Myocyte (in vitro differentiated cells): Measurements from ENCODE around the gene ADAP1. TPM values are rescaled to one million over a fixed set of nuclear protein-coding genes. Genes with fewer than 3 reads are reported as not detected.
"Not testable (repeated sequence)": the region's sequence is repeated elsewhere in the genome, so short reads cannot be mapped to it uniquely, and the experiment has no call there.

Experiments used
- DNase-seq: peaks from one replicate; pipeline ENCODE4 v3.0.0-alpha.2; 2012; ENCODE audit warnings: low read depth
- total RNA-seq: library from RNA; depleted of rRNA; stranded (reverse); fragments of >200 nt; gene quantifications from 2 replicates; pipeline ENCODE4 v1.2.3, GENCODE V29; 2014

The ADAP1 gene
- total RNA-seq, 1 donor from 2014 or later: 0.56 TPM

DNA sequence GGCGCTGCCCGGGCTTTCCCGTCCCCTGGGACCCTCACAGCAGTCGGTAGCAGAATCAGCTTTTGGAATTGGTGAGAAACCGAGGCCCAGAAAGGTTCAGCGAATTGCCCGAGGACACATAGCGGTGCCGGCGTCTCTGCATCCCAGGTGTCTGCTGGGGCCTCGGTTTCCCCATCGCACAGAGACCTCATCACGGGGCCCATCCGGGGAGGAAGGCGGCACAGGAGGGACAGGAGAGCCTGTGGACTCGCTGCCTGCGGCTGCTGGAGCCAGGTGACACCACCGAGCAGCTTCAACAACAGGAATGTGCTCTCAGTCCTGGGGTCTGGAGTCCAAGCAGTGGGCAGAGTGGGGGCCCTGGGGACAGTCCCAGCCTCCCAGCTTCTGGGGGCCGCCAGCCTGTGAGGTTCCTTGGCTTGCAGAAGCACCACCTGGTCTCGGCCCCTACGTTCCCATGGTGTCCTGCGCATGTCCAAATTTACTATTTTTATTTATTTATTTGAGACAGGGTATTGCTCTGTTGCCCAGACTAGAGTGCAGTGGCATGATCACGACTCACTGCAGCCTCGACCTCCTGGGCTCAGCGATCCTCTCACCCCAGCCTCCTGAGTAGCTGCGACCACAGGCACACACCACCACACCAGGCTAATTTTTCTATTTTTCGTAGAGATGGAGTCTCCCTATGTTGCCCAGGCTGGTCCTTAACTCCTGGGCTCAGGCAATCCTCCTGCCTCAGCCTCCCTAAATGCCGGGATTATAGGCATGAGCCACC lies 21.4 kb upstream of the ADAP1 start:
- no peak for DNase-seq

DNA sequence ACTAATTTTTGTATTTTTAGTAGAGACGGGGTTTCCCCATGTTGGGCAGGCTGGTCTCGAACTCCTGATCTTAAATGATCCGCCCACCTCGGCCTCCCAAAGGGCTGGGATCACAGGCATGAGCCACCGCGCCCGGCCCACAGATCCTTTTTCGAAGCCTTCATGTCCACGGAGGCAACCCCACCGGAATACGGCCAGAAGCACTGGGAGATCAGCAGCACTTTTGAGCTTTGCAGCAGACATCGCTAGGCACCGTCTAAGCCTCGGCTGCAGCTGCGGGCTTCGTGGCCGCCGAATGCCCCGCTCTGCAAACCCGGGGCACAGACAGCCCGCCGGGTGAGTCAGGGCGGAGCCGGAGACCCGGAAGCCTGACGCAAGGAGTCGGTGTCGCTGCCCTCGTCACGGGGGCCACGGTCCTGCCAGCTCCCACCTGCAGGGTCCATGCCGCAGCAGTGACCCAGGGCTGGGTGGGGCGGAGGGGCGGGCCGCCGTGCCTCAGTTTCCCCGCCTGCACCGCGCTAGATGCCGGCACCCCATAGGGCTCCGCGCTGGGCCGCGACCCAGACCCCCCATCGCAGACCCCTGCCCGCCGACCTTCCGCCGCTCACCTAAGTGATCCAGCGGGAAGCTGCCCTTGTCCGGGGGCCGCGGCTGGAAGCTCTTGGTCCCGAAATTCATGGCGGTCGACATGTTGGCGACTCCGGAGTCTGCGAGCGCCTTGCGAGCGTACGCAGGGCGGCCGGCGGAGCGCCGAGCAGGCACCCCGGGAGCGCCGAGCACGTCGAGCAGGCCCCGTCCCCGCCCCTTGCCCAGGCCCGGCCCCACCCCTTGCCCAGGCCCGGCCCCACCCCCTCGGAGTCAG lies 20.6 kb upstream of the ADAP1 start, which contains the start of gene COX19:
TSS of gene COX19 (minus strand) at position 730 of the 862 bp plus-strand sequence. CDS start at position 690, 40 bp downstream.
- DNase-seq: peak; percentile 91

- DNase-seq: no peak
Observed at GRCh38 chr7:974172-974571, 19.7 kb upstream of the ADAP1 start.

DNA sequence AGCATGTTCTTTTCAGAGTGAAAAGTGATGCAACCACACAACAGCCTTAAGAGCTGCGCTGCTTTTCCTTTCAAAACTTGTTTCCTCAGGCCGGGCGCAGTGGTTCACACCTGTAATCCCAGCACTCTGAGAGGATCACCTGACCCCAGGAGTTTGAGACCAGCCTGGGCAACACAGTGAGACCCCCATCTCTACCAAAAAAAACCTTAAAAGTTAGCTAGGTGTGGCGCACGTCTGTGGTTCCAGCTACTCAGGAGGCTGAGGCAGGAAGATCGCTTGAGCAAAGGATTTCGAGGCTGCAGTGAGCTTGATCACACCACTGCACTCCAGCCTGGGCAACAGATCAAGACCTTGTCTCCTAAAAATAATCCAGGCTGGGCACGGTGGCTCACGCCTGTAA lies 18.8 kb upstream of the ADAP1 start:
- no peak for DNase-seq

- no peak for DNase-seq
Observed at GRCh38 chr7:972676-973309, 18.3 kb upstream of the ADAP1 start.

DNA sequence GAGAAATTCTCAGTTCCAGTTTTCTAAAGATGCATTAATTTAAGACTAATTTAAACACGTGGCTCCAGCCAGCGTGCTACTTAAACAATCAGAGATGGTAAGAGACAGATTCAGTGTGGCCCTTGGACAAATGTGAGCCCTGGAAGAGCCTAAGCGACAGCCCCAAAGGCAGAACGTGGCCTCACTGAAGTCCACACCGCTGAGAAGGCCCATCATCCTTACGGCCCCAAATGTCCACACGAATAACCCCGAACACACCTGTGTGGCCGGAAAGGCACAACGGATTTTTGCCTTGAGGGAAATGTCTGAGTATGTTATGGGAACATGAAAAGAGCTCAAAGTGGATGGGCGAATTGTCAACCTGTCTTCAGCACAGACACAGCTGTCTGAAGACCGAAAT lies 17.6 kb upstream of the ADAP1 start:
- no peak for DNase-seq

DNA sequence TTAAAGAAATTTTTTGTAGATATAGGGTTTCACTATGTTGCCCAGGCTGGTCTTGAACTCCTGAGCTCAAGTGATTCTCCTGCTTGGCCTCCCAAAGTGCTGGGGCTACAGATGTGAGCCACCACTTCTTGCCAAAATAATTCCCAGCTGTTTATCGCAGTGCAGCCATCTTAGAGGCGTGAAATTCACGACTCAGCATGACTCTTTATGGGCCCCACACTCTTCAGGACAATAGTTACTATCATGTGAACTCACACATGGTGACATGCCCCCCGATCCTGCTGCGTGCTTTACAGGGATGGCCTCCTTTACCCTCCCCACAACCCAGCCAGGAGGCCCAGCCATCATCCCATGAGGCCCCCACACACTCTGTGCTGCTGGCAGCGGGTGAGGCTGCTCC lies 16.3 kb upstream of the ADAP1 start:
- DNase-seq: no peak

DNA sequence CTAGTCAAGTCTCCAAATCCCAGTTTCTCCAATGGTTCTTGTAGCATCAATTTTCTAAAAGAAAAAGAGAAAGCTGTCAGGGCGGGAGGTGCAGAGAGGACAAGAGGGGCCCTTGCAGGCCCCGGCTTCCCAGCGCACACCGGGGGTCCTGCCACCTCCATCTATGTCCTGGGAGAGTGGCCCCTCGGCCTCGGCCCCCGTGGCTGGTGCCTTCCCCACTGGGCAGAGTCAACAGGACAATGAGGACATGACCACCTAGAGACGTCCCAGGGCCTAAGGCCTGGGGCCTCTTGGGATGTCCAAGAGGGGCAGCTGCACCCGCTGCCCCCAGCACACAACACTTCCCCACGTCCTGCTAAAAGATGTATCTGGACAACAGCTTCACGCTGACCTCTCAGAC lies 14.9 kb upstream of the ADAP1 start:
- DNase-seq: no peak

- DNase-seq: no peak
Observed at GRCh38 chr7:968205-969105, 14.0 kb upstream of the ADAP1 start.

DNA sequence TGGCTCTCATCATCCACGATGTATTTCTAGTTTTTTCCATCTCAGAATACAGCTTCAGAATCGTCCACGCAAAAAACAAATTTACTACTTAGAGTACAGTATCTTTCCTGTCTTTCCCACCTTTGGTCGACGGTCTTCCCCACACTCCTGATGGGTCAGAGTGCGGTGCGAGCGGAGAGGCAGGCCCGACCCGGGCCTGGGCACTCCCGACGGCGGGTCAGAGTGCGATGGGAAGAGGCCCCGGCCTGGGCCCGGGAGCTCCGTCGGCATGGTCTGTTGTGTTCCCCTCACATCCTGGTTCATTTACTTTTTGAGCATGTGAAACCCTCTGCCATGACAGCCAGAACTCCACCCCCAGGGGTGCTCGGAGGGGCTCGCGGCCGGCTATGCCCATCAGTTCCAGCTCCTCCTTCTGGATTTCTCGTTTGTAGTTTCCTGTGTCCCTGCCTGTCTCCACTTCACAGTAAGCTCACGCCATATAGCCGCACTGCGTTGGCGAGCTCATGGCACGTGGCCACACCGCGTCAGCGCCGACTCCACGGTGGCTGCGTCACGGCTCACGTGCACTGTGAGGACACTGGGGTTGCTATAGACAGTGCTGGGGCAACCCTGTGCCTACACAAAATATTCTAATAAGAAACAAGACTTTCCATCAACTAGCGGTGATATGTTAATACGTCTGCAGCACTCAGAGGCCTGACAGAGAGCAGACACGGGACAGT lies 13.0 kb upstream of the ADAP1 start:
- no peak for DNase-seq

DNA sequence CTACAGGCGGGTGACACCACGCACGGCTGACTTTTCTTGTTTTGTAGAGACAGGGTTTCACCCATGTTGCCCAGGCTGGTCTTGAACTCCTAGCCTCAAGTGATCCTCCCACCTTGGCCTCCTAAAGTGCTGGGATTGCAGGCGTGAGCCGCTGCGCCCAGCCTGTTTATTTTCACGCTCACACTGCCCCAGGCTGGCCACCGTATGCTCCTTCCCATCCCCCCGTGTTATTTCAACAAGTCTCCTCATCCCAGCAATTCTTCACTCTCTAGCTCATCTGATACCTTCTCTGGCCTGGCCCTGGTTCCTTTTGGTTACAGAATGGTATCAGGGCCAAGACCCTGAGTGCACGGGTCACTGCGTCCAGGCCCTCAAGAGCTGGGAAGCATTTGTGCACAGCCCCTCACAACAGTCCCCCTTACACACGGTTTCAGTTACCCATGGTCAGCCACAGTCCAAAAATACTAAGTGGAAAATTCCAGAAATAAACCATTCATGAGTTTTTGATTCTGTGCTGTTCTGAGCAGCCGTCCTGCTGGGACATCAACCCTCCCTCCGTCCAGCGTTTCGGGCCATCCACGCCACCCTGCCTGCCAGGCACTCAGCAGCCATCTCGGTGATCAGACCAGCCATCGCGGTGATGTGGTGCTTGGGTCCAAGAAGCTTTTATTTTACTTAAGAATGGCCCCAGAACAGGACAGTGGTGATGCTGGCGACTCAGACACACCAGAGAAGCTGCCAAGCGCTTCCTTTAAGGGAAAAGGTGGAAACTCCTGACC lies 12.0 kb upstream of the ADAP1 start:
- no peak for DNase-seq

- peak; percentile 96 for DNase-seq
Observed at GRCh38 chr7:964401-965231, 10.1 kb upstream of the ADAP1 start.

GRCh38 chr7:963236-964078 lies 9.0 kb upstream of the ADAP1 start:
- no peak for DNase-seq

DNA sequence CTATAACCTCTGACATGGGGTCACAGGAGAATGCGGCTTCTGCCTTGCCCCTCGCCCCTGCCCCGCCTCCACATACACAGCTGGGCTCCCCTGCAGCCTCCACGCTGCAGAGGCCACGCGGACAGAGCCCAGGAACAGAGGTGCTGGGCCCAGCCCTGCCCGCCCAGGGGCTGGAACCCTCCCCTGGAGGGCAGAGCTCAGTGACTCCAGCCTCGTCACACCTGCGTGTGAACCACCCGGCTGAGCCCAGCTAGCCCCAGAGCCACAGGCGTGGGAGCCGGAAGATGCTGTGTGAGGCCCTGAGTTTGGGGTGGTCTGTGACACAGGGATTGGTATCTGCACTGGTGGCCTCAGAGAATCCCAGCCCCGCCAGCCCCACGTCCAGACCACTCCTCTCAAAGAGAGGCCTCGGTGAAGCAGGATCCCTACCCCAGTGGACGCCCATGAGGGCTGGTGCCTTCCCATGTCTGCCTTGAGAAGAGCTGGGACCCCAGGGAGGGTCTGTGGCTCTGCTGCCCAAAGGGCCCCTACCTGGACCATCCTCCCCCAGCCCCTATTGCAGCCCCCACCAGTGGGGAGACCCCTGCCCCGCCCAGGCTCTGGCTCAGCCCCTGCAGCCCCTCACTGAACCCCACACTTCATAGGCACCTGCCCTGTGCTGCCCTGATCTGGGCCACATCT lies 8.1 kb upstream of the ADAP1 start:
- DNase-seq: no peak

DNA sequence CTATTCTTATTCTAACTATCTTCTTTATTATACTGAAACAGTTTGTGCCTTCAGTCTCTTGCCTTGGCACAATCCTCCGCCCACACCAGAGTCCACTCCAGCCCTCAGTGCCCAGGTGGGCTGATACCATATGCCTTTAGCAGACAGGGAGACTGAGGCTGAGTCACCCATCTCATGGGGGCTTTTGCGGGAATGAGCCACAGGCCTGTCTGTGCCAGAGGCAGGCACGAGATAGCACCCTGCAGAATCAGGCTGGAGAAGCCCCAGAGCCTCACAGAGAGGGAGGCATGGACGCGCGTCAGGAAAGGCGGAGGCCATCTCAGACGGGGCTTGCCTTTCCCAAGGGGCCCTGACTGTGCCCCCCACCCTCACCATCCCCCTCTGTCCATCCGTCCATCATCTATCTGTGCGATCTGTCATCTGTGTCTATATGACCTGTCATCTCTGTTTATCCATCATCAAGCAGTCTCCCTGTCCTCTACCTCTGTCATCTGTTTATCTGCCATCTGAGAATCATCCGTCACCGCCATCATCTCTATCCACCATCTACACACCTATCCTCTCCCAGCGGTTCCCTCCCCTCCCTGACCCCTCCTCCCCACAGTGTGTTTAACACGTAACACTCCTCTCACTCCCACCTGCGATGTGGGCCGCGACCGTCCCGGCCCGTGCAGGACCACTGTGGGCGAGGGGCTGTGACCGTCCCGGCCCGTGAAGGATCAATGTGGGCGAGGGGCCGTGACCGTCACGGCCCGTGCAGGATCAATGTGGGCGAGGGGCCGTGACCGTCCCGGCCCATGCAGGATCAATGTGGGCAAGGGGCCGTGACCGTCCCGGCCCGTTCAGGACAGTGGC lies 7.3 kb upstream of the ADAP1 start:
- DNase-seq: no peak

- DNase-seq: not testable (repeated sequence)
Observed at GRCh38 chr7:960972-961371, 6.5 kb upstream of the ADAP1 start.
